OCI-LY3 (cell line): Measurements from ENCODE around the gene ZNF688.

Experiments
- CTCF ChIP-seq: fragments of 200-600, 300-600 bp; sonication (generic); IDR thresholded peaks from 2 replicates; pipeline ENCODE4 v1.5.1; 2014; ENCODE audit warnings: antibody characterized with exemption, low read length, low read depth
- EZH2phosphoT487 ChIP-seq: fragments of 200-600 bp; shearing (Covaris generic); IDR thresholded peaks from 2 replicates; pipeline ENCODE4 v1.6.1; 2018; ENCODE audit warnings: antibody characterized with exemption, mixed run types, low read depth

DNA sequence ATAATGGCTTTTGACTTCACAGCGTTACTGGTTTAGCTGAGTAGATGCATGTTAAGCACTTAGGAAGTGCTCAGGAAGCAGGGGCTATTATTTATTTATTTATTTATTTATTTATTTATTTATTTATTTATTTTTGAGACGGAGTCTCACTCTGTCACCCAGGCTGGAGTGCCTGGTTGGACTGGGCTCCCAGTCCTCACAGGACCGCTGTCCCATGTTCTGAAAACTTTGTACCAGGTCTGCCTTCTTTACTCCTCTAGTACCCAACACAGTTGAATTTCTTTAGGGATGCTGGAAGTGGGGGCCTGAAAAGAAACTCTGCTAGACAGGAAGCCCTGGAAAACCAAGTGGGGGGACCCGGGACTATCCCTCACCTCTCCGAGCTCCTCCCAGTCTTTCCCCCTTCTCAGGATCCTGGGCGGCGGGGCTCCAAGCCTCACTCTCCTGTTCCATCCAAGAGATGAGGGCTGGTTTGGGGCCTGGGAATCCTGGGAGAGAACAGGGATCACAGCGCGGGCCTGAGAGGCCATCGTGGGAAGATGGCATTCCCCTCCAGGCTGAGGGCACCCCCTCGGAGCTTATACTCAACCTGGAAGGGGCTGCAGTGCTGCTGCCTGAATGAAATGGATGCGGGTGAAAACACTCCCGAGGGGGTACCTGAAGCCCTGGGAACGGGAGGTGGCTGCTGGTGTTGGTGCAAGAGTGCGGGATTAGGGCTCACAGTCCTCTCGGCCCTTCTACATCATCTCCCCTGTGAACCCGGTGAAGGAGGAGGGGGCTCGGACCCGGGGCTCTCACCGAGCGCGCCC is 674 bp downstream of the ZNF688 start:
- no peak for TF ChIP-seq CTCF
- no peak for TF ChIP-seq EZH2phosphoT487
